Stimulated activated CD8-positive, alpha-beta memory T cell treated with anti-CD3 and anti-CD28 coated beads, Interleukin-12 subunit alpha, Interleukin-12 subunit beta, amount 100 ng/mL, for 24 hours (primary cell): ENCODE results near the gene PPP1R9A.

ENCODE experiments used
- DNase-seq: peaks from one replicate; pipeline ENCODE4 v3.0.0-alpha.2; 2020; ENCODE audit errors: extremely low read depth

PPP1R9A gene

GRCh38 chr7:95262875-95263274 lies 355.5 kb downstream of the PPP1R9A start:
- DNase-seq, result no peak

GRCh38 chr7:95263785-95264362 lies 356.5 kb downstream of the PPP1R9A start:
- DNase-seq, result no peak

GRCh38 chr7:95264363-95264891 lies 357.0 kb downstream of the PPP1R9A start:
- no peak for DNase-seq

- no peak for DNase-seq
Measured at GRCh38 chr7:95265634-95266033, 358.2 kb downstream of the PPP1R9A start.

GRCh38 chr7:95267754-95268153 lies 360.4 kb downstream of the PPP1R9A start:
- no peak for DNase-seq

DNA sequence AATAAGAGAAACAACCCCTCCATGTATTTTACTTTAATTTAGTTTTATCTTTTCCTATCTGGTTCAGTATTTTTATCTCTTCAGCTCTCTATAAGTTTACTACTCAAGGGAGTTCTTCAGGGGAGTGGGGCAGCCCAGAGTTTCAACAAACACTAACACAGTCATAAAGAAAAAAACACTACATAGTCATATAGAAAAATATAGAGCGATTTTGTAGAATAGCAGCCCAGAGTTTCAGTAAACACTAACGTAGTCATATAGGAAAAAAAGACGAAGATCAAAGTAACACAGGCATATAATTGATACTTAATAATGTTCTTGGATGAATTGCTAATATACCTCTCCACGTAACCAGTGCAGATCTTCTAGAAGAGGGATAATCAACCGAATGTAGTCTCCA lies 362.2 kb downstream of the PPP1R9A start:
- DNase-seq, result no peak

DNA sequence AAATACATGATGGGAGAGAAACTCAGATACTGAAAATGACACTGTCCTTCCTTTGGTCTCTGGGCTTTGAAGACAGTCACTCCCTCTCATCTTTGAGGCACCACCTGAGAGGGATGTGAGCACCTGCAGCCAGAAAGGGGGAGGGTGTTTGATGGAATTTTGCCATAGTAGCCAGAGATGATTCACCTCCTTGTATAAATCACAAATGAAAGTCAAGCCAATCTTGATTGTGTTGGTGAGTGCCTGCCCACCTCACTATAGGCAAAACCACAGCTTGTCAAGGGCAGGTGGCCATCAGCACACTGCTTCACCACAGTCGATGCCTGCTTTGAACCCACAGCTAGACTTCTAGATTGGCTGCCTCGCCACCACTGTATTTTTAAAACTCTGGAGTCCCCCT lies 368.7 kb downstream of the PPP1R9A start:
- DNase-seq, result no peak

GRCh38 chr7:95279417-95279816 lies 372.0 kb downstream of the PPP1R9A start:
- no peak for DNase-seq

GRCh38 chr7:95286096-95286495 lies 378.7 kb downstream of the PPP1R9A start:
- no peak for DNase-seq

GRCh38 chr7:95290166-95290830 lies 382.9 kb downstream of the PPP1R9A start:
- no peak for DNase-seq

DNA sequence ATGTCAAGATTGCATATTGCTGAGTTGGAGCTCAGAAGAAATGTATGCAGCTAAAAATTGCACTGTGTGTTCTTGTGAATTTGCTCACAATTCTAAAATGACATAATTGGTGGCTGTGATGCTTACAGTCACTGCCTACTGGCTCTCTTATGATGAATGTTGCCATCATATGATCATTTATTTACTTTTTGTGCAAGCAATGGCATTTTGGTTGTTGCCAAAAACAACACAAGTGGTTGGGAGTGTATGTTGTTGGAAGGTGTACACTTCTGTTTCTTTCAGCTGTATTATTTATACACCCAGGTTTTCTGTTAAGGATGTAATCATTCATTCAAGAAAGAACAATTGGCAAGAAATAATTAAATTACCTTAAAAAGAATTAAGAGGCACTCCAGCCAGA lies 388.0 kb downstream of the PPP1R9A start:
- DNase-seq, result no peak

GRCh38 chr7:95296456-95296855 lies 389.1 kb downstream of the PPP1R9A start:
- DNase-seq, result no peak

DNA sequence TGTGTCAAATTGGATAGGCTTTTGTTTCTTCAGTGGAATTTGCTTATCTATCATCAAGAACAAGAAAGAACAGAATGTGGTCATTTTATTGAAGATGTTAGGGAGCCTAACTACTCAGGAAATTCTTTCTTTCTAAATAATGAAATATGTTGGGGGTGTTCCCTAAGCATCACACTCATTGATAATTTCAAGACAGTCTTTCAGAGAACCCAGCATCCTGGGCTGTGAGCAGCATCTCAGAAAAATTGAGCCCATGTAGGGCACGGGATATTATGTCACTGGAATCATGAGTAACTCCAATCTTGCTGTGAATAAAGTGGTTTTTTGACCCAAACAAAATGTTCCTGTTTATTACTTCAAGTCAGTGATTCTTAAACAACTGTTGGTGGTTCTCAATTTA lies 389.6 kb downstream of the PPP1R9A start:
- DNase-seq, result no peak

DNA sequence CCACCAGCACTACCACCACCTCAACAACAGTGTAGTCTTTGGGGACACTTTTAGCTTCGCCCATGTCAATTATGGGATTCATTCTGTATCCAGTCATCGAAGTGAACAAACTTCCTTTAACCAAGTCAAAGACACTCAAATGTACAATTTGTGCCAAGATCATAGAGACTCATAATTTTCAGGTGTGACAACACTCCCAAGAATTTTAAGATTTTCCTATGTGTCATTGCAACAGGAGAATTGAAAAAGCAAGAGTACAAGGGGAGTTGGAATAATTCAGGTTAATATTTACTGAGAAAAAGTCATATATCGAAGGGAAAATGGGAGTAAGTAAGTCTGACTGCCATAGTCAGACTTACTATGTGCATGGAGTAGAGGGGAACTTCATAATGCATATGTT lies 390.7 kb downstream of the PPP1R9A start:
- DNase-seq, result no peak

DNA sequence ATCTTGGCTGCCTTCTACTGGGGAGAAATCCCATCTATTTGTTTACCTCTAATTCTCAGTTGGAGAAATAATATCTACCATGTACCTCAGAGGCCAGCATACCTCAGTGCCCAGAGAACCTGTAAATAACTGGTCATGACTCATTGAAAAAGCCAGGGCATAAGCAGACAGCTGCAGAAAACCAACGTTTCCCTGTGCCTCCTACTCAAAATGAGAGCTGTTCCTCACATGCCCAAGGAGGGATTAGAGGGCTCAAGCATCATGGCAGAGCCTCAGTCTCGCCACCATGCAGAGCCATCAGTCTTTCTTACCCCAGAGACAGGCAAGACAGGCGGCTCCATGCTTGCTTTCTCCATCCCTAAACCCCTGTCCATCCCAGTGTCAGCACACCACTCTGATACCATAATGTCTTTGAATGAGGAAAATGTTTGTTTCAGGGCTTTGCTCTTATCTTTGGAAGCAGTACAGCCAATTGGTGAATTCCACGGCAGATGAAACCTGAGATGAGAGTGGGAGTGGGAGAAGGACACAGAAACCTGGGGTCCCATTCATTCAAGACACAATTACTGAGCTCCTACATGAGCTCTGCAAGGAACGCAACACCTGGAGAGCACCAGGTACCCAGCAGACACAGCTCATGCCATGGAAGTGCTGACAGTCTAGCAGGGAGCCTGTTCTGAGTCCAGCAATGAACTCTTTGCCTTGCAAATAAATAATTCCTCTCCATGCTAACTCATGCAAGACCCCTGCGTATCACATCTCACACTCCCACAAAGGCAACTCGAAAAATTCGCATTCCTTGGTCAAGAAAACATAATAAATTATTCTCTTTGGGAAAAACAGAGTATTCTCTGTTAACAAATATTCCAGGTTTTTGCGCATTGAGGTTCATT lies 395.9 kb downstream of the PPP1R9A start:
- DNase-seq, result no peak

DNA sequence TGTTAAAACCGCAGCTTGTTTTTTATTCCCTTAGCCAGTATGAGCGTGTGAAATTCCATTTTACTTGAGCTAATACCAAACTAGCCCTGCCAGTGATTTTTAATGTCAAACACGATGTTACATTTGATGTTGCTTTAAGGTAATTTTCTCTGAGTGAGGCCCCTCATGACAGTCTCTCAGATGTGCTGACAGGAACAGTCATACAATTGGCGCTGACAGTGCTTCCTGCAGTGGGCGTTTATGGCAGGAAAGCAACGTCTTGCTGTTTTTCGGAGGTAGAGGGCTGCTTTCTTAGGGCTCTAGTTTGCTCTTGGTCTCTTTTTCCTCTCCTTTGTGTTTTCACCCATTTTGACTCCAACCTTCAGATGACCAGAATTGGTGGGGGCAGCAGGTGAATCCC lies 397.6 kb downstream of the PPP1R9A start:
- DNase-seq, result no peak

GRCh38 chr7:95309951-95310350 lies 402.6 kb downstream of the PPP1R9A start:
- DNase-seq, result no peak

- no peak for DNase-seq
Measured at GRCh38 chr7:95311389-95311788, 404.0 kb downstream of the PPP1R9A start.

- no peak for DNase-seq
Measured at GRCh38 chr7:95312561-95312960, 405.2 kb downstream of the PPP1R9A start.

DNA sequence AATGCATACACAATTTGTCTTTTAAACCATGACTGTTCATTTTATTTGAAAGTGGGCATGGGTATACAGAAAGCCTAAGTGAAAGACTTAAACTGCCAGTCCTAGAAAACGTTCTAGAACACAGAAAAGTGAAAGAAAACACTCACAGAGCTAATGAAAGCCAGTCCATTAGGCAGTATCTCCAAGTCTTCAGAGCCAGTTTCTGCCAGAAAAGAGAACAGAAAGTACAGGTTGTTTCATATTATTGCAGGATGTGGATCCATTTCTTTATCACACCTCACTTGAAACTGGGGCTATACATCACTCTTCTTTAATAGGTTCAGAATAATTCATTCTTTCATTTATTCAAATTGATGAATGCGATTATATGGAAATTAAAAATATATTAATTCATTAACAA lies 409.2 kb downstream of the PPP1R9A start:
- DNase-seq, result no peak

GRCh38 chr7:95317546-95317945 lies 410.2 kb downstream of the PPP1R9A start:
- no peak for DNase-seq

DNA sequence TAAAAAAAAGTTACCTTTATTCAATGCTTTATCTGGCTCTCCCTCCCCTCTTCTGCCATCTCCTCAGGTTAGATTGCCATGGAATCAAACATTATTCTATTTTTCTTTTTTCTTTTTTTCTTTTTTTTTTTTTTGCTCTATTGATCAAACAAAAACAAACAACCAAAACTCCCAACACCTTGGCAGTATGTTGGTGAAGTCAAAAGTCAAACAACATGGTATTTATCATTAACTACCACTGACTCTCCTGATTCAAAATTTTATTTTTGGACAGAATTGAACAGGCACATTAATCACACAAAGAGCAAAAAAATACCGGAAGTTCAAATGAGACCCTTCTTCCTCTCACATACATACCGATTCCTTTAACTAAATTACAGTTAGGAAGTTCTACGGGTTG lies 410.6 kb downstream of the PPP1R9A start:
- DNase-seq, result no peak
